ENCODE results near the gene MIOX. TPM values are rescaled to one million over a fixed set of nuclear protein-coding genes. Genes with fewer than 3 reads are reported as not detected.

MIOX gene
- total RNA-seq, 3 donors from 2014 or later = 0.30 TPM; not detected in 2

DNA sequence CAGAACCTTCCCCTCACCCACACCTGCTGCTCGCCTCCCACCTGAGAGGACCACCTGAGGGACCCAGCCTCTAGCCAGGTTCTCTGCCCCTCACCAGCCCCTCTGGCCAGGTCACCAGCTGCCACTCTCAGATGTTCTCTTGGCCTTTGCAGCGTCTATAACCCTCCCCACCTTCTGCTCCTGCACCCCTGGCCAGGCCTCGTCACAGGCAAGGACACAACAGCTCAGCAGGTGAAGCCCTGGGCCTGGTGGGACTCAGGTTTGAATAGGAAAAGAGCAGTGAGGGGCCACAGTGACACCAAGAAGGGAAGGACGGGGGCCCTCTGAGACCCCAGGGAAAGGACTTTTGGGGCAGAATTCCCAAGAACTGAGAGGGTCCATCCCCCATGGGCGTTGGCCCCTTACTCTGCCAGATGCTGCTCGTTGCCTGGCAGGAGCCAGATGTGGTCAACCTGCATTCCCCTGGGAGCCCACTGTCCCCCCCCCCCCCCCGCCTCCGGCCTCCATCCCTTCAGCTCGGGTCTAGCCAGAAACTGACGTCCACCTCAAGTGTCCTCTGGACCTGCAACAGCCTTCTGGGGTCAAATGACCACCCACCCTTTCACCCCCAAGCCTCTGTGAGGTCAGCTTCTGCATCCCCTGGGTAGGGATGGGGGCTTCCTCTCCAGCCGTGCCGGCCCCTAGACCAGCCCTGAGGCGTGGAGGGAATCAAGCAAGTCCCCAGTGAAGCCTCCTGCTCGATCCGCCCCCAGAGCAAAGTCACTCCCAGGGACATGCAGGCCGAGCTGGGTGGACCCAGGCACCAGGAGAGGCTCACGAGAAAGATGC, 40.6 kb upstream of the MIOX start:
- peaks cover 13% of the 10 kb centered on the region for H3K36me3 Mint-ChIP-seq (ENCODE audit: insufficient read depth)
- peaks cover 17% of the 10 kb centered on the region for H3K4me1 Mint-ChIP-seq (ENCODE audit: low read depth)
- peak overlapping the region; percentile 13 for H3K4me3 Mint-ChIP-seq
- DNase-seq (no peak), ATAC-seq (no peak)
- no peaks in the 10 kb centered on the region for H3K27me3 Mint-ChIP-seq (ENCODE audit: low read depth)
- H3K9me3 Mint-ChIP-seq = no peaks in the 10 kb centered on the region

GRCh38 chr22:50446708-50447575, 39.7 kb upstream of the MIOX start:
- H3K9me3 Mint-ChIP-seq = no peaks in the 10 kb centered on the region

GRCh38 chr22:50447576-50448551, 38.8 kb upstream of the MIOX start:
- no peak for DNase-seq
- H3K27me3 Mint-ChIP-seq (ENCODE audit: low read depth) = no peaks in the 10 kb centered on the region
- peaks cover 19% of the 10 kb centered on the region for H3K4me1 Mint-ChIP-seq (ENCODE audit: low read depth)
- H3K9me3 Mint-ChIP-seq = no peaks in the 10 kb centered on the region
- peaks cover 20% of the 10 kb centered on the region for H3K36me3 Mint-ChIP-seq (ENCODE audit: insufficient read depth)
- no peak for ATAC-seq
- H3K4me3 Mint-ChIP-seq = no peak overlapping the region

More at GRCh38 chr22:50446708-50447575, 39.7 kb upstream of the MIOX start:
- ATAC-seq (no peak), DNase-seq (no peak)
- no peaks in the 10 kb centered on the region for H3K27me3 Mint-ChIP-seq (ENCODE audit: low read depth)
- peaks cover 18% of the 10 kb centered on the region for H3K36me3 Mint-ChIP-seq (ENCODE audit: insufficient read depth)
- H3K4me1 Mint-ChIP-seq (ENCODE audit: low read depth) = peaks cover 17% of the 10 kb centered on the region
- H3K4me3 Mint-ChIP-seq = no peak overlapping the region

DNA sequence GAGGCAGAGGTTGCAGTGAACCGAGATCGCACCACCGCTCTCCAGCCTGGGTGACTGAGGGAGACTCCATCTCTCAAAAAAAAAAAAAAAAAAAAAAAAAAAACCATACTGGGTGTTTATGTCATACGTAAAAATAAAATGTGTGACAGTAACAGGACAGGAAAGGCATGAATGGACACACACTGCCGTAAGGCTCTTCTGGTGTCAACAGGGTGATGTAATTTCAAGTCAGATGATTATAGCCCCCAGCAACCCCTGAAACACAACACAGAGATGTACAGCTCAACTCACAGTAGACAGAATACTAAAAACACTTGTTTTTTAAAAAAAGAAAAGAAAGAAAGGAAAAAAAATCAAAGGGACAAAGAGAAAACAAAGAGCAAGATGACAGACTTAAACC, 34.0 kb upstream of the MIOX start:
- no peak for ATAC-seq
- H3K27me3 Mint-ChIP-seq (ENCODE audit: low read depth) = no peaks in the 10 kb centered on the region
- DNase-seq = no peak
- peaks cover 32% of the 10 kb centered on the region for H3K36me3 Mint-ChIP-seq (ENCODE audit: insufficient read depth)
- H3K4me3 Mint-ChIP-seq = no peak overlapping the region
- no peaks in the 10 kb centered on the region for H3K9me3 Mint-ChIP-seq
- peaks cover 13% of the 10 kb centered on the region for H3K4me1 Mint-ChIP-seq (ENCODE audit: low read depth)

GRCh38 chr22:50454556-50455075, 32.0 kb upstream of the MIOX start:
- Mint-ChIP-seq H3K4me3 (no peak overlapping the region), H3K9me3 (no peaks in the 10 kb centered on the region), H3K4me1 (ENCODE audit: low read depth) (peaks cover 10% of the 10 kb centered on the region), H3K27me3 (ENCODE audit: low read depth) (no peaks in the 10 kb centered on the region), H3K36me3 (ENCODE audit: insufficient read depth) (peaks cover 36% of the 10 kb centered on the region)
- DNase-seq (no peak), ATAC-seq (no peak)

GRCh38 chr22:50455201-50455600, 31.5 kb upstream of the MIOX start:
- H3K36me3 Mint-ChIP-seq (ENCODE audit: insufficient read depth) = peaks cover 33% of the 10 kb centered on the region
- DNase-seq = no peak

DNA sequence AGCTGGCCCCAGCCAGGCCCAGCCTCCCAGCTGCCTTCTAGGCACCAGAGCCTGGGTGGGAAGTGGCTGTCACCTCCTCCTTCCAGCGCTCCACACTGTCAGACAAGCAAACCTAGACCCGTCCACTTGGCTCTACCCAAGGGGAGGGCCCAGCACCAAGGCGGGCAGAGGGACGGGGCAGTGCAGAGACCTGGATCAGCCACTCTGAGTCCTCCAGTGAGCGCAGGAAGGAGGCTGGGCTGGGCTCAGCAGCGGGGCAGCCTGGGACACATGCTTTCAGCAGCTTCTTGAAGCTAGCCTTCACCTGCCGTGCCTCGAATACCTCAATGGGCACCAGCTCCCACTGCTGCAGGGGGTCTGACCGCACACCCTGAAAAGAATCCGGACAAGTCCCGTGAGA, 30.6 kb upstream of the MIOX start:
- Mint-ChIP-seq H3K9me3 (no peaks in the 10 kb centered on the region), H3K4me3 (no peak overlapping the region), H3K27me3 (ENCODE audit: low read depth) (no peaks in the 10 kb centered on the region), H3K4me1 (ENCODE audit: low read depth) (peaks cover 10% of the 10 kb centered on the region), H3K36me3 (ENCODE audit: insufficient read depth) (peaks cover 39% of the 10 kb centered on the region)
- no peak for DNase-seq
- no peak for ATAC-seq

More at GRCh38 chr22:50455201-50455600, 31.5 kb upstream of the MIOX start:
- no peaks in the 10 kb centered on the region for H3K27me3 Mint-ChIP-seq (ENCODE audit: low read depth)
- no peak overlapping the region for H3K4me3 Mint-ChIP-seq
- no peak for ATAC-seq
- H3K4me1 Mint-ChIP-seq (ENCODE audit: low read depth) = peaks cover 10% of the 10 kb centered on the region
- H3K9me3 Mint-ChIP-seq = no peaks in the 10 kb centered on the region

GRCh38 chr22:50456466-50457234, 30.0 kb upstream of the MIOX start:
- H3K4me1 Mint-ChIP-seq (ENCODE audit: low read depth) = peaks cover 10% of the 10 kb centered on the region
- H3K27me3 Mint-ChIP-seq (ENCODE audit: low read depth) = no peaks in the 10 kb centered on the region
- ATAC-seq = peak in 1 of 2 donors; percentile 19
- no peak for DNase-seq
- peaks cover 35% of the 10 kb centered on the region for H3K36me3 Mint-ChIP-seq (ENCODE audit: insufficient read depth)
- no peaks in the 10 kb centered on the region for H3K9me3 Mint-ChIP-seq
- H3K4me3 Mint-ChIP-seq = no peak overlapping the region

DNA sequence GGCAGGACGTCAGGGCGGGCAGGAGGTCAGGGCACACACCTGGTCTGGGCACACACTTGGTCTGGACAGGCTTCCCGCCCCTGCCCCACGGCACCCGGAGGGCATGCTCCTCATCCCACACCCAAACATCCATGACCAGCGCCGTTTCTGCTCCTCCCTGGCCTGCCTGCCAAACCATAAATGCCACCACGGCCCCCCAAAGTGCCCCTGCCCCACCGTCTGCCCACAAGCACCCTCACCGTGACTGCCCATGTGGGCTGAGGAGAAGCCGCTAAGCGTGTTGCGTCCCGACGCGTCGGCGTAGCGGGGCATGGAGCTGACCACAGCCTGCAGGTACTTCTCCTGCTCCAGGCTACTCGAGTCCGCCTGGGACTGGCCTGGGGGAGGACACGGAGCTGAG, 27.6 kb upstream of the MIOX start:
- no peaks in the 10 kb centered on the region for H3K4me1 Mint-ChIP-seq (ENCODE audit: low read depth)

DNA sequence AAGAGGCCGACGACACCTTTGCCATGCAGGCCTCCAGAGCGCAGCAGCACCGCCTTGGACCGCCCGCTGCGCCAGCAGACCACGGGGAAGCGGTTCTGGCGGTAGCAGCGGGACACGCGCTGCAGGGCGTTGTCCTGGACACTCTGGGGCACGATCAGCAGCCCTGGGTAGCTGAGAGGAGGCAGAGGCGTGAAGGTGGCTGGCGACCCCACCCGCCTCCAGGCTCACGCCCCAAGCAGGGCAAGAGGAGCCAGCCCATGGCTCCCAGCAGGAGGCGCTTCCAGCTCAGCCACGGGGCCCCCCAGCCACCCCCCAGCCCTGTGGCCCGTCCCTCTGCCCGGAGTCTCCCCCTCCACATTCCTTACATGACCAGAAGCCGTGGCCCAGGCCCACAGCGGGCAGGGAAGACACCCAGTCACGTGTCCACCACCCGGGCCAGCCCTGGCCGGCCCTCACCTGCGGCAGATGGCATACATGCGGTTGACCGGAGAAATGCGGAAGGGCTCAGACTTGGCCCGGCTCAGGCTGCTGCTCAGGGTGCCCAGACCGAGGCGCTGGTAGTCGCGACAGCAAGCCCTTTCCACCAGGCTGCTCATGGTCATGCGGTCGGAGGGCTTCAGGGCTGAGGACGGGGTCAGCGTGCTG, 27.0 kb upstream of the MIOX start:
- H3K36me3 Mint-ChIP-seq (ENCODE audit: insufficient read depth) = peaks cover 31% of the 10 kb centered on the region

More for the DNA sequence above, 27.6 kb upstream of the MIOX start:
- Mint-ChIP-seq H3K27me3 (ENCODE audit: low read depth) (no peaks in the 10 kb centered on the region), H3K36me3 (ENCODE audit: insufficient read depth) (peaks cover 33% of the 10 kb centered on the region), H3K9me3 (no peaks in the 10 kb centered on the region), H3K4me3 (no peak overlapping the region)
- ATAC-seq (no peak), DNase-seq (no peak)

GRCh38 chr22:50460938-50461337, 25.7 kb upstream of the MIOX start:
- Mint-ChIP-seq H3K36me3 (ENCODE audit: insufficient read depth) (peaks cover 29% of the 10 kb centered on the region), H3K4me1 (ENCODE audit: low read depth) (no peaks in the 10 kb centered on the region), H3K9me3 (no peaks in the 10 kb centered on the region), H3K27me3 (ENCODE audit: low read depth) (no peaks in the 10 kb centered on the region), H3K4me3 (no peak overlapping the region)
- no peak for DNase-seq
- ATAC-seq = no peak

More for the DNA sequence above, 27.0 kb upstream of the MIOX start:
- ATAC-seq (no peak), DNase-seq (no peak)
- no peaks in the 10 kb centered on the region for H3K27me3 Mint-ChIP-seq (ENCODE audit: low read depth)
- no peak overlapping the region for H3K4me3 Mint-ChIP-seq
- H3K9me3 Mint-ChIP-seq = no peaks in the 10 kb centered on the region
- H3K4me1 Mint-ChIP-seq (ENCODE audit: low read depth) = no peaks in the 10 kb centered on the region

- no peak overlapping the region for H3K4me3 Mint-ChIP-seq
- no peaks in the 10 kb centered on the region for H3K9me3 Mint-ChIP-seq
- H3K4me1 Mint-ChIP-seq (ENCODE audit: low read depth) = no peaks in the 10 kb centered on the region
- H3K27me3 Mint-ChIP-seq (ENCODE audit: low read depth) = no peaks in the 10 kb centered on the region
- no peak for DNase-seq
- ATAC-seq = no peak
- peaks cover 31% of the 10 kb centered on the region for H3K36me3 Mint-ChIP-seq (ENCODE audit: insufficient read depth)
These were observed 25.1 kb upstream of the MIOX start for GRCh38 chr22:50461536-50461935.

Data from activated T-cell treated with anti-CD3 and anti-CD28 coated beads, Interleukin-2, amount 50 U/mL, for 4 hours (primary cell).